Neuronal stem cell (in vitro differentiated cells): ENCODE measurements around the gene ACSF2.
A peak's percentile ranks its signal among the peaks of the same experiment; 100 is the strongest.

ENCODE experiments used
- DNase-seq: peaks from one replicate; pipeline ENCODE4 v3.0.0-alpha.2; 2013; ENCODE audit warnings: low spot score
- H2AFZ ChIP-seq: one replicate; pipeline ENCODE4 v1.6.1; 2013; ENCODE audit warnings: mild to moderate bottlenecking, low read length, inconsistent platforms
- H2AK5ac ChIP-seq: 2 replicates; pipeline ENCODE4 v1.6.1; 2013; ENCODE audit warnings: low read depth, mild to moderate bottlenecking, inconsistent platforms, low read length, moderate library complexity, mixed read lengths
- H2BK120ac ChIP-seq: 2 replicates; pipeline ENCODE4 v1.6.1; 2013; ENCODE audit warnings: low read depth, mild to moderate bottlenecking, inconsistent platforms, low read length, moderate library complexity, mixed read lengths
- H2BK12ac ChIP-seq: one replicate; pipeline ENCODE4 v1.6.1; 2013; ENCODE audit warnings: low read length, inconsistent platforms
- H2BK15ac ChIP-seq: 2 replicates; pipeline ENCODE4 v1.6.1; 2013; ENCODE audit warnings: mild to moderate bottlenecking, low read length, inconsistent platforms, mixed read lengths
- H2BK5ac ChIP-seq: one replicate; pipeline ENCODE4 v1.6.1; 2013; ENCODE audit warnings: inconsistent platforms, mild to moderate bottlenecking, low read length, moderate library complexity
- H3K14ac ChIP-seq: one replicate; pipeline ENCODE4 v1.6.1; 2013; ENCODE audit warnings: low read length, inconsistent platforms
- H3K18ac ChIP-seq: 2 replicates; pipeline ENCODE4 v1.6.1; 2013; ENCODE audit warnings: low read length, inconsistent platforms
- H3K23ac ChIP-seq: 2 replicates; pipeline ENCODE4 v1.6.1; 2013; ENCODE audit warnings: low read depth, mild to moderate bottlenecking, mixed read lengths, low read length, inconsistent platforms; ENCODE audit not compliant: poor library complexity
- H3K27ac ChIP-seq: replicated peaks from 3 replicates; pipeline ENCODE4 v1.5.1; 2013; ENCODE audit warnings: low read length, inconsistent platforms
- H3K27me3 ChIP-seq, 3 experiments: 2 replicates each; pipeline ENCODE4 v1.6.1; 2013; ENCODE audit warnings: low read length in 3 of 3, mild to moderate bottlenecking in 2 of 3, inconsistent platforms in 1 of 3, low read depth in 1 of 3, mixed read lengths in 1 of 3, moderate library complexity in 1 of 3; ENCODE audit not compliant: control insufficient read depth in 3 of 3, insufficient read depth in 3 of 3
- H3K36me3 ChIP-seq, 2 donors: replicated peaks in 1 of 2; 2 replicates each; pipeline ENCODE4 v1.6.1; 2013; ENCODE audit warnings: low read length in 2 of 2; ENCODE audit not compliant: control insufficient read depth in 2 of 2, insufficient read depth in 2 of 2
- H3K4ac ChIP-seq: 2 replicates; pipeline ENCODE4 v1.6.1; 2013; ENCODE audit warnings: inconsistent platforms, mild to moderate bottlenecking, low read length, moderate library complexity
- H3K4me1 ChIP-seq, 2 donors: 1 replicate in 1 of 2; 2 replicates in 1 of 2; pipeline ENCODE4 v1.6.1; 2013; ENCODE audit warnings: low read length in 2 of 2, low read depth in 1 of 2; ENCODE audit not compliant: control insufficient read depth in 2 of 2, insufficient read depth in 1 of 2
- H3K4me2 ChIP-seq: one replicate; pipeline ENCODE4 v1.6.1; 2013; ENCODE audit warnings: mild to moderate bottlenecking, low read length, inconsistent platforms; ENCODE audit not compliant: insufficient read depth, poor library complexity, severe bottlenecking
- H3K4me3 ChIP-seq, 2 donors: 2 replicates each; pipeline ENCODE4 v1.5.1; 2013; ENCODE audit warnings: low read length in 2 of 2, mild to moderate bottlenecking in 2 of 2, inconsistent platforms in 1 of 2, moderate library complexity in 1 of 2
- H3K79me1 ChIP-seq: one replicate; pipeline ENCODE4 v1.6.1; 2013; ENCODE audit warnings: low read depth, mild to moderate bottlenecking, inconsistent platforms, low read length, moderate library complexity
- H3K9ac ChIP-seq: one replicate; pipeline ENCODE4 v1.6.1; 2013; ENCODE audit warnings: mild to moderate bottlenecking, low read depth, low read length, inconsistent platforms; ENCODE audit not compliant: poor library complexity
- H3K9me3 ChIP-seq, 2 donors: replicated peaks in 1 of 2; 2 replicates each; pipeline versions ENCODE3 to v1.6.1; 2013; ENCODE audit warnings: low read length in 2 of 2, mild to moderate bottlenecking in 2 of 2, inconsistent platforms in 1 of 2, low read depth in 1 of 2, mixed read lengths in 1 of 2, moderate library complexity in 1 of 2; ENCODE audit not compliant: control insufficient read depth in 2 of 2, insufficient read depth in 1 of 2
- H4K8ac ChIP-seq: one replicate; pipeline ENCODE4 v1.6.1; 2013; ENCODE audit warnings: low read depth, mild to moderate bottlenecking, inconsistent platforms, low read length, moderate library complexity
- H4K91ac ChIP-seq: one replicate; pipeline ENCODE4 v1.6.1; 2013; ENCODE audit warnings: low read length, low read depth, mild to moderate bottlenecking, inconsistent platforms; ENCODE audit not compliant: poor library complexity
- WGBS, 2 donors: extraction: QIAGEN DNeasy Blood & Tissue Kit; methylation state at CpG; one replicate each; pipeline ENCODE4 v1.1.7; 2013; ENCODE audit warnings: missing lambda C conversion rate in 2 of 2, mixed read lengths in 1 of 2; ENCODE audit not compliant: insufficient read length in 2 of 2, insufficient replicate concordance in 1 of 2; ENCODE audit errors: extremely low coverage in 2 of 2; 5-methylcytosine and 5-hydroxymethylcytosine counted together

ACSF2 gene

GRCh38 chr17:50514388-50514787, 88.4 kb downstream of the ACSF2 start:
- H3K27me3 ChIP-seq = peaks cover 0 to 21% (median 0%) of the 10 kb centered on the region in 3 experiments
- no peak overlapping the region for H3K14ac ChIP-seq
- H3K4ac ChIP-seq = no peak overlapping the region
- H3K79me1 ChIP-seq = no peaks in the 10 kb centered on the region
- no CpG with 5 or more reads among the region's 3 CpGs for WGBS, 2 donors
- H4K8ac ChIP-seq = no peak overlapping the region
- H3K27ac ChIP-seq = peak overlapping the region; percentile 79
- no peak overlapping the region for H2BK15ac ChIP-seq
- no peak overlapping the region for H2BK5ac ChIP-seq
- H3K9me3 ChIP-seq = no peaks in the 10 kb centered on the region
- peak overlapping the region; percentile 38 for H2AFZ ChIP-seq
- H2AK5ac ChIP-seq = no peak overlapping the region
- no peak overlapping the region for H4K91ac ChIP-seq
- DNase-seq = no peak
- H3K4me3 ChIP-seq = no peak overlapping the region
- no peaks in the 10 kb centered on the region for H3K36me3 ChIP-seq
- H3K18ac ChIP-seq = no peak overlapping the region
- no peak overlapping the region for H3K23ac ChIP-seq
- H2BK120ac ChIP-seq = no peak overlapping the region
- no peak overlapping the region for H2BK12ac ChIP-seq
- no peak overlapping the region for H3K9ac ChIP-seq
- peaks cover 18% of the 10 kb centered on the region in 2 donors for H3K4me1 ChIP-seq
- no peak overlapping the region for H3K4me2 ChIP-seq

GRCh38 chr17:50514936-50515702, 89.1 kb downstream of the ACSF2 start:
- Histone ChIP-seq H3K23ac (no peak overlapping the region), H4K8ac (no peak overlapping the region), H2AK5ac (no peak overlapping the region), H3K36me3 (no peaks in the 10 kb centered on the region), H3K27ac (peak overlapping the region; percentile 79), H2BK15ac (no peak overlapping the region), H3K4me3 (no peak overlapping the region), H2BK5ac (no peak overlapping the region), H2BK12ac (no peak overlapping the region), H2AFZ (peak overlapping the region; percentile 38), H3K79me1 (no peaks in the 10 kb centered on the region), H3K9me3 (no peaks in the 10 kb centered on the region), H3K18ac (peak overlapping the region; percentile 5), H2BK120ac (peak overlapping the region; percentile 3), H3K4me1 (peaks cover 18% of the 10 kb centered on the region in 2 donors), H3K9ac (no peak overlapping the region), H3K4ac (no peak overlapping the region), H4K91ac (no peak overlapping the region), H3K4me2 (no peak overlapping the region), H3K27me3 (peaks cover 0 to 23% (median 0%) of the 10 kb centered on the region in 3 experiments), H3K14ac (no peak overlapping the region)
- WGBS, 2 donors = no CpG with 5 or more reads among the region's 6 CpGs
- DNase-seq = peak; percentile 56

- peaks cover 0 to 35% (median 0%) of the 10 kb centered on the region in 3 experiments for H3K27me3 ChIP-seq
- H3K18ac ChIP-seq = no peak overlapping the region
- H2BK12ac ChIP-seq = no peak overlapping the region
- H3K4me2 ChIP-seq = no peak overlapping the region
- no peak overlapping the region for H4K91ac ChIP-seq
- H3K4me3 ChIP-seq = no peak overlapping the region
- H2AK5ac ChIP-seq = no peak overlapping the region
- no peak overlapping the region for H2AFZ ChIP-seq
- WGBS, 2 donors = no CpG with 5 or more reads among the region's 4 CpGs
- H3K27ac ChIP-seq = no peak overlapping the region
- H4K8ac ChIP-seq = no peak overlapping the region
- H3K14ac ChIP-seq = no peak overlapping the region
- H2BK120ac ChIP-seq = no peak overlapping the region
- DNase-seq = no peak
- no peaks in the 10 kb centered on the region for H3K36me3 ChIP-seq
- H3K23ac ChIP-seq = no peak overlapping the region
- H3K9ac ChIP-seq = no peak overlapping the region
- H3K4ac ChIP-seq = no peak overlapping the region
- peaks cover 11% of the 10 kb centered on the region in 2 donors for H3K4me1 ChIP-seq
- H2BK5ac ChIP-seq = no peak overlapping the region
- H3K9me3 ChIP-seq = no peaks in the 10 kb centered on the region
- H2BK15ac ChIP-seq = no peak overlapping the region
- no peaks in the 10 kb centered on the region for H3K79me1 ChIP-seq
Observed at GRCh38 chr17:50517011-50517410, 91.0 kb downstream of the ACSF2 start.

- Histone ChIP-seq H3K9ac (no peak overlapping the region), H3K4me3 (no peak overlapping the region), H2BK120ac (peak overlapping the region; percentile 6), H3K27ac (no peak overlapping the region), H3K9me3 (no peaks in the 10 kb centered on the region), H3K79me1 (no peaks in the 10 kb centered on the region), H3K18ac (no peak overlapping the region), H3K4ac (no peak overlapping the region), H3K4me1 (peaks cover 11% of the 10 kb centered on the region in 2 donors), H4K8ac (no peak overlapping the region), H2AK5ac (no peak overlapping the region), H3K27me3 (peaks cover 0 to 35% (median 0%) of the 10 kb centered on the region in 3 experiments), H2BK5ac (no peak overlapping the region), H2AFZ (peak overlapping the region; percentile 75), H3K36me3 (no peaks in the 10 kb centered on the region), H4K91ac (no peak overlapping the region), H2BK12ac (no peak overlapping the region), H2BK15ac (no peak overlapping the region), H3K4me2 (no peak overlapping the region), H3K23ac (no peak overlapping the region), H3K14ac (no peak overlapping the region)
- WGBS, 2 donors = no CpG with 5 or more reads among the region's 8 CpGs
- no peak for DNase-seq
Observed at GRCh38 chr17:50517504-50518383, 91.7 kb downstream of the ACSF2 start.
